ENCODE measurements around the gene MCM7. TPM values are rescaled to one million over a fixed set of nuclear protein-coding genes. Genes with fewer than 3 reads are reported as not detected.

The MCM7 gene
- total and polyA plus RNA-seq, 2 of the 13 experiments (the other 11 are each of a cell fraction or from before 2014, with no cell fraction given) = 84.5 to 214 TPM

GRCh38 chr7:100049441-100050291, 51.5 kb downstream of the MCM7 start, which contains the start of gene ZSCAN21 (continued):
- TF ChIP-seq DDIT3 (CRISPR knock-in tag; IDR thresholded peaks at IDR 0.05) (no peak), FOXP4 (CRISPR knock-in tag; IDR thresholded peaks at IDR 0.05) (no peak), HMGXB4 (CRISPR knock-in tag; IDR thresholded peaks at IDR 0.05; ENCODE audit: borderline replicate concordance in 1 of 2, low read depth in 1 of 2) (peak; percentile 77 to 82; a peak in 3 of 4 replicates), ZNF552 (CRISPR knock-in tag; IDR thresholded peaks at IDR 0.05; ENCODE audit: borderline replicate concordance) (no peak), TSC22D2 (CRISPR knock-in tag; IDR thresholded peaks at IDR 0.05; ENCODE audit: borderline replicate concordance) (no peak), CEBPB (IDR thresholded peaks at IDR 0.05; ENCODE audit: borderline replicate concordance, low read depth, low read length) (no peak), ZNF747 (CRISPR knock-in tag; IDR thresholded peaks at IDR 0.05; ENCODE audit: borderline replicate concordance) (no peak; the same call in 1 of the 2 replicates), TMF1 (CRISPR knock-in tag; IDR thresholded peaks at IDR 0.05; ENCODE audit: low read depth) (no peak), ZNF33B (CRISPR knock-in tag; IDR thresholded peaks at IDR 0.05) (no peak), BCLAF1 (IDR thresholded peaks at IDR 0.05) (no peak), HOMEZ (CRISPR knock-in tag; IDR thresholded peaks at IDR 0.05; ENCODE audit: low read depth) (peak; percentile 46; the same call in 1 of the 2 replicates), ZNF839 (CRISPR knock-in tag; IDR thresholded peaks at IDR 0.05; ENCODE audit: borderline replicate concordance) (no peak), ZNF746 (CRISPR knock-in tag; IDR thresholded peaks at IDR 0.05) (no peak), ZBTB8A (CRISPR knock-in tag; IDR thresholded peaks at IDR 0.05; ENCODE audit: borderline replicate concordance, low read depth) (no peak), POLR2A (IDR thresholded peaks at IDR 0.05; ENCODE audit: insufficient read depth in 1 of 2, low read depth in 2 of 2, low read length in 2 of 2) (peak; percentile 73 to 75)

Data from HepG2 (cell line).